Measurements from ENCODE around the gene SS18L1.

SS18L1 gene

GRCh38 chr20:62120365-62120762 is 23.2 kb upstream of the SS18L1 start:
- no peak for DNase-seq (ENCODE audit: low read depth)

DNA sequence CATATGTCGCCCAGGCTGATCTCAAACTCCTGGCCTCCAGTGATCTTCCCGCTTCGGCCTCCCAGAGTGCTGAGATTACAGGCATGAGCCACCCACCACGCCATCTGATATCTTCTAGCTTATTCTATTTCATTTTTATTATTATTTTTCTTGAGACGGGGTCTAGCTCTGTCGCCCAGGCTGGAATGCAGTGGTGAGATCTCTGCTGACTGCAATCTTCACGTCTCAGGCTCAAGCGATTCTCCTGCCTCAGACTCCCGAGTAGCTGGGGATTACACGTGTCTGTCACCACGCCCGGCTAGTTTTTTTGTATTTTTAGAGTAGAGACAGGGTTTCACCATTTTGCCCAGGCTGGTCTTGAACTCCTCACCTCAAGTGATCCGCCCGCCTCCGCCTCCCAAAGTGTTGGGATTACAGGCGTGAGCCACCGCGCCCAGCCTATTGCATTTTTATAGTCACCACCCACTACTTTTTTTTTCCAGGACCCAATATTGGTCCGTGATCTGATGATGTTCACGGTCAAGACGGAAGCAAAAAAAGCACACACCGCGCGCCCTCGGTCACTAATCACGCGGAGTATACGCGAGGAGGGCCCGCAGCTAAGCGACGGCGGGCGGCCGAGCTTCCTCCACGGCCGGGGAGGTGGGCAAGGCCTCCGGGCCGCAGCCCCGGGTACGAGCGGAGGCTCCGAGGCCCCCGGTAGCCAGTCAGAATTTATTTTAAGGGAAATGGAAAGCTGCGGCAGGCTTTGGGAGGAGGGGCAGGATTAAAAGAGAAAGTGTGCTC is 22.4 kb upstream of the SS18L1 start:
- DNase-seq (ENCODE audit: low read depth): no peak

- DNase-seq (ENCODE audit: low read depth): peak; percentile 93
Observed at GRCh38 chr20:62121776-62122653, 21.6 kb upstream of the SS18L1 start, which contains the start of gene LSM14B. LSM14B (plus strand) TSS chr20:62122475; CDS start chr20:62122667, 192 bp downstream.

DNA sequence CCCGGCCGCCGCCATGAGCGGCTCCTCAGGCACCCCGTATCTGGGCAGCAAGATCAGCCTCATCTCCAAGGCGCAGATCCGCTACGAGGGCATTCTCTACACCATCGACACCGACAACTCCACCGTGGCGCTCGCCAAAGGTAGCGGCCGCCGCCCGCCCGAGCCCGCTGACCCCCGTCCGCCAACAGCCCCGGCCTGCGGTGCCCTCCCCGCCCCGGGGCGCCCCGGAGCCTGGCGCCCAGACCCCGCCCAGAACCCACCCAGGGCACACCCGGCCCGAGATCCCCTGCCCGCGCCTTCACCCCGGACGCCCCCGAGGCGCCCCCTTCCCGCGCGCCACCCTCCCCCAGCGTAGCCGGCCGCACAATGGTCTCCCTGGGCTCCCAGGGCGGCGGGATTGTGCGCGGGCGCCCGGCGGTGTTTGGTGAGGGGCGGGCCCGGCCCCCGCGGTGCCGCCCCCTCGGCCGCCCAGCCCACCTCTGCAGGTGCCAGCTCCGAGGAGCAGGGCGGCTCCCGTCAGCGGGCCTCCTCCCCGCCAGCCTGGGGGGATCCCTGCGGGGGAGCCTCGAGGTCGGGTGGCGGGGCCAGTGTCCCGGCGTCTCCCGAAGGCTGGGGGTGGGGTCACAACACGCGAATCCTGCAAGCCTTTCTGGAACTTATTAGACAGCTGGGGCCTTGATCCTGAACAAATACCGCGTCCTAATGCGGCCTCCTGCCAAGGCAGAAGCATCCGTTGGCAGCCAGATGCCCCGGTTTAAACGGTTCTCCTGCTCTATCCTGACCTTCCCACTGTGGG is 20.7 kb upstream of the SS18L1 start:
- DNase-seq (ENCODE audit: low read depth): peak; percentile 36

GRCh38 chr20:62123450-62124118 is 20.0 kb upstream of the SS18L1 start:
- DNase-seq (ENCODE audit: low read depth): no peak

- DNase-seq (ENCODE audit: low read depth): no peak
Observed at GRCh38 chr20:62126141-62126540, 17.4 kb upstream of the SS18L1 start.

DNA sequence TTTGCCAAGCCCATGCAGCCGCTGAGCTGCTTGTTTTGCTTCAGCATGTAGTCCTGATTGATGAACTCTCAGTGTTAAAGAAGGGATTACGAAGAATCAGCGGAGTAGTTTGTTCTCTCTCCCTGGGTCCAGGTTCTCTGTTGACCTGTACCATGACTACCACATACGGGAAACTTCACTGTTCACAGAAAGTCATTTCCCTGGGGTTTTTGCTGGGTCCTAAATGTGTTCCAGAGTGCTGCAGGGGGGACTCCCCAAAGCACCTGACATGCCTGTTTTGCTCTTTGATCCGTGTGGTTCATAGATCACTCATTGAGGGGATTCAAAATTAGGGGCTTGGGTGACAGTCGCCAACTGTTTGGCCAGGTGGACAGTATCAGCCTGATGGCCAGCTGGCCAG is 15.8 kb upstream of the SS18L1 start:
- DNase-seq (ENCODE audit: low read depth): no peak

- no peak for DNase-seq (ENCODE audit: low read depth)
Observed at GRCh38 chr20:62128502-62128901, 15.1 kb upstream of the SS18L1 start.

DNA sequence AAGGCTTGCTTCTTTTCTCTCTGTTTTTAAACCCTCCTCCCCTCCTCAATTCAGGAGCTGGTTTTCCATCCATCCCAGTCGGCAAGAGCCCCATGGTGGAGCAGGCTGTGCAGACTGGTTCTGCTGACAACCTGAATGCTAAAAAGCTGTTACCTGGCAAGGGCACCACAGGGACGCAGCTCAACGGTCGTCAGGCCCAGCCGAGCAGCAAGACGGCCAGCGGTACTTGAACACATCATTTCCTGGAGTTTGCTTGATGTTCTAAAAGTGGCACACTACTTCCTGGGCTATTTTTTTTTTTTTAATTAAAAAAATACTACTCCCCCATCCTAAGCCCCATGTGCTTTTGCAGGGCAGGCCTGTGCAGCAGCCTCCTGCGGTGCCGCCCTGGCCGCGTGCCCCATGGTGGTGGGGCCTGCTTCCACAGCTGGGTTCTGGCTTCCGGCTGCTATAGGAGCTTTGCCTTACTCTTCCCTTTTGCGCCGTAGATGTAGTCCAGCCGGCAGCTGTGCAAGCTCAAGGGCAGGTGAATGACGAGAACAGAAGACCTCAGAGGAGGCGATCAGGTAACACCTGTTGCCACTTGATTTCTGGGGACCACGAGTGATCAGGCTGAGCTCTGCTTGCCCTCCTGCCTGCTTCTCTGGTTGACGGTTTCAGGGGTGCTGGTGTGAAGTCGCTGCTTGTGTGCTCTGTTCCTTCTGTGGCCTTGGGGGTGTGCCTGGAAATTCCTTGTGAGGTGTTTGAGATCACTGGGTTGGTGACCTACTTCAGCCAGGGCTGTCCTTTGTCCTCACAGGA is 13.6 kb upstream of the SS18L1 start:
- no peak for DNase-seq (ENCODE audit: low read depth)

DNA sequence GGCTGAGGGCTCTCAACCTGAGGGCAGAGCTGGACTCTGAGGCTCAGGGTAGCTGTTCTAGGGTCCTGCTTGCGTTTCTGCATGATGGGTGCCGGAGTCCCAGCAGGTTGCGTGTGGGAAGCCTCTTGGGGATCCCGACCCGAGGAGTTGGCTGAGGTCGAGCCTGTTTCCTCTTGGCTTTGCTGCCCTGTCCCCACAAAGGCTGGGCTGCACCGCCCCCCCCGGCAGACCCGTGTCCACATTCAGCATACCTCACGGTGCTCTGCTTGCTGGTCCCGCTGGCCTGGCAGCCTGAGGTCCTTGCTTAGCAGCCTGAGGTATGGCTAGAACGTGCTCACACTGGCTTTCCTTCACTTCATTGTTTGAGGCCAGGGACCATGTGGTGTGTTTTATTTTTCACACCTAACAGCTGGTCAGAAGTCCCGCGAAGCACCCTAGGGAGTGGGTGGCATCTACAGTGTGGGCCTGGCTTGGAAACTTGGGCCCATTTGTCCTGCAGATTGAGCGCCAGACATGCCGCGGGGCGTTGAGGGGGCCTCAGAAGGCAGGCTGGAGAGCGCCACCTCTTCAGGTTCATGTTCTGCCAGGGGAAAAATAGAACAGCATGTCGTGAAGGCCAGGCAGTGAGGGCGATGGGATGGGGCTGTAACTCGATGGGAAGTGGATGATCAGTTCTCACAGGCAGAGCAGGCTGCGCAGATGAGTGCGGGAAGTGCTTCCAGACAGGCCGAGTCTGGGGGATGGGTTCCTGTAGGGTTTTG is 11.8 kb upstream of the SS18L1 start:
- no peak for DNase-seq (ENCODE audit: low read depth)

GRCh38 chr20:62132421-62132820 is 11.1 kb upstream of the SS18L1 start:
- DNase-seq (ENCODE audit: low read depth): no peak

DNA sequence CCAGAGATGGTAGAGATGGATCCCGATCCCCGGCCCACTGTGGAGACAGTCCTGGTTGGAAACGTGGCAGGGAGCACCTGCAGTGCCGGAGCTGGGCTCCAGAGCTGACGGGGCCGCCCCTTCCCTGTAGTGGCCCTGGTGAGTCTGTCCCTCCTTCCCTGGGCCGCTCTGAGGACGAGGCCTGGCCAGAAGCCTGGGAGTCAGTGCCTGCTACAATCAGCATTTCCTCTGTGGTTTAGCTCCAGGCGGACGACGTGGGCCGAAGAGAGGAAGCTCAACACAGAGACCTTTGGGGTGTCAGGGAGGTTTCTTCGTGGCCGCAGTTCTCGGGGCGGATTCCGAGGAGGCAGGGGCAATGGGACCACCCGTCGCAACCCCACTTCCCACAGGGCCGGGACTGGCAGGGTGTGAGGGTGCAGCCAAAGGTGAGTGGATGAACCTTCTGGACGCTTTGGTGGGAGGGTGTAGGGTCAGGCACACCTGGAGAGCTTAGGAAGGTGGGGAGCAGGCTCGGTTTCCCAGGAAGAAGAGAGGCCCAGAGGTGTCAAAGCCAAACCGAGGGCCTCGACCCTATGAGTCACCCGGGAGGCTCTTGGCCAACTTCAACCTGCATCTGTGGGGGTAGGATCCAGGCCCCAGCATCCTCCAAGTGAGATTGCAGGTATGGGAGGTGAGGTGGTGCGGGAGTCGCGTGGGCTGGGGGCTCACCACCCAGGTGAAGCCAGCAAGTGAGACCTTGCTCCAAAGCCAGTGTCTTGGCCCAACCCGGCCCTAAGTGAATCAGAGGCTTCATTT is 10.3 kb upstream of the SS18L1 start:
- no peak for DNase-seq (ENCODE audit: low read depth)

GRCh38 chr20:62133864-62134263 is 9.7 kb upstream of the SS18L1 start:
- DNase-seq (ENCODE audit: low read depth): no peak

- no peak for DNase-seq (ENCODE audit: low read depth)
Observed at GRCh38 chr20:62134735-62135231, 8.8 kb upstream of the SS18L1 start.

- no peak for DNase-seq (ENCODE audit: low read depth)
Observed at GRCh38 chr20:62135573-62136266, 7.8 kb upstream of the SS18L1 start.

GRCh38 chr20:62136283-62137091 is 7.1 kb upstream of the SS18L1 start:
- peak; percentile 32 for DNase-seq (ENCODE audit: low read depth)

DNA sequence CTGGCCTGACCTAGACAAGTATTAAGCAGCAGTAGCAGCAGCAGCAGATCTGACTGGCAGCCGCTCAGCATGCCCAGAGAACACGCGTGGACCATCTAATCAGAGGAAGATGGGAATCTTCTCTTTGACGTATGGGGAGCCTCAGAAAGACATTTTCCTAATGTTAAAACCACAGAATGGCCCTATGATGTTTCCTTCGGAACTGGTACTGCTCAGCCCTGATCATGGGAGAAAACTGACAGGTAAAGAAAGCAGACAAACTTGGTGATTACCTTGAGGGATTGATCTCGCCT is 6.5 kb upstream of the SS18L1 start:
- DNase-seq (ENCODE audit: low read depth): no peak
